Thoracic aorta (tissue), 2 donors: ENCODE data around the gene TICAM1. TPM values are rescaled to one million over a fixed set of nuclear protein-coding genes. Genes with fewer than 3 reads are reported as not detected.

ENCODE experiments used
- ATAC-seq: fragments of 150-250 bp; one replicate; pipeline ENCODE4 v1.8.0; 2017; ENCODE audit warnings: low read depth; ENCODE audit not compliant: insufficient number of reproducible peaks, low FRiP score
- DNase-seq: peaks from one replicate; pipeline ENCODE4 v3.0.0-alpha.2; 2020; ENCODE audit warnings: low spot score
- H3K27ac ChIP-seq, 2 donors: fragments of 200-600 bp; sonication (generic); 1 replicate in 1 of 2; 2 replicates in 1 of 2; pipeline ENCODE4 v1.5.1; 2016; ENCODE audit warnings: mild to moderate bottlenecking in 2 of 2, moderate library complexity in 2 of 2
- H3K27me3 ChIP-seq: fragments of 200-600 bp; sonication (generic); replicated peaks from 2 replicates; pipeline ENCODE4 v1.6.0; 2016; ENCODE audit warnings: mild to moderate bottlenecking; ENCODE audit not compliant: insufficient read depth
- H3K36me3 ChIP-seq: fragments of 200-600 bp; sonication (generic); one replicate; pipeline ENCODE4 v1.5.1; 2016
- H3K4me1 ChIP-seq, 2 donors: fragments of 200-600 bp; sonication (generic); 1 replicate in 1 of 2; 2 replicates in 1 of 2; pipeline versions ENCODE4 v1.5.1 to v1.6.0; 2016; ENCODE audit warnings: low read depth in 2 of 2, mild to moderate bottlenecking in 1 of 2; ENCODE audit not compliant: control insufficient read depth in 1 of 2
- H3K4me3 ChIP-seq: fragments of 200-600 bp; sonication (generic); 2 replicates; pipeline ENCODE4 v1.5.1; 2016; ENCODE audit warnings: mild to moderate bottlenecking
- H3K9me3 ChIP-seq: fragments of 200-600 bp; sonication (generic); 2 replicates; pipeline ENCODE4 v1.5.1; 2016
- CTCF ChIP-seq: fragments of 200-600 bp; sonication (generic); IDR thresholded peaks from one replicate; pipeline ENCODE4 v1.5.1; 2019; ENCODE audit warnings: antibody characterized with exemption
- total RNA-seq, 2 donors: library from RNA; depleted of rRNA; stranded (reverse); fragments of >200 nt; gene quantifications; one replicate each; pipeline versions ENCODE4 v1.1.0 to v1.2.3, GENCODE V29; 2016

Gene TICAM1
- total RNA-seq, 2 donors from 2014 or later = 10.0 to 14.0 TPM

- no peak for TF ChIP-seq CTCF
Observed at GRCh38 chr19:4768934-4769777, 62.4 kb downstream of the TICAM1 start.

More at GRCh38 chr19:4768934-4769777, 62.4 kb downstream of the TICAM1 start:
- Histone ChIP-seq H3K4me3 (no peak overlapping the region), H3K27ac (no peak overlapping the region), H3K36me3 (no peaks in the 10 kb centered on the region), H3K4me1 (no peaks in the 10 kb centered on the region), H3K27me3 (no peaks in the 10 kb centered on the region), H3K9me3 (no peaks in the 10 kb centered on the region)
- DNase-seq (peak; percentile 45), ATAC-seq (peak; percentile 62)

Other genes starting within 250 kb of the TICAM1 start
- gene TNFAIP8L1, start 192.2 kb downstream of the TICAM1 start, total RNA-seq = 1 to 10 TPM; 4.2 to 4.3 TPM
- gene MYDGF, start 161.4 kb downstream of the TICAM1 start, total RNA-seq = 10 to 100 TPM; 59.3 to 72.9 TPM
- gene DPP9, start 107.9 kb downstream of the TICAM1 start, total RNA-seq = 10 to 100 TPM; 67.9 to 73.8 TPM
- 10 to 100 TPM; 15.7 to 17.1 TPM for gene FEM1A, start 40.0 kb downstream of the TICAM1 start, total RNA-seq
- 10 to 100 TPM; 41.7 to 51.6 TPM for gene PLIN3, start 36.0 kb upstream of the TICAM1 start, total RNA-seq
- 1 to 10 TPM in 1 of 2 donors, under 1 TPM in 1; 0.49 to 3.1 TPM for gene ARRDC5, start 71.2 kb upstream of the TICAM1 start, total RNA-seq
- gene UHRF1, start 77.8 kb upstream of the TICAM1 start, total RNA-seq = 1 to 10 TPM; 1.6 to 2.2 TPM
- gene KDM4B, start 137.4 kb upstream of the TICAM1 start, total RNA-seq = 10 to 100 TPM; 49.1 to 54.0 TPM